PFSK-1 (cell line): ENCODE data around the gene SMG6.

Source experiments
- FOXP2 ChIP-seq: optimal IDR thresholded peaks from 2 replicates; pipeline ENCODE3; 2011; ENCODE audit warnings: borderline replicate concordance, control low read depth, inconsistent platforms; ENCODE audit not compliant: insufficient read depth; ENCODE audit errors: extremely low read length, extremely low read depth
- POLR2AphosphoS5 ChIP-seq: IDR thresholded peaks from 2 replicates; pipeline ENCODE4 v1.6.1; 2012; ENCODE audit warnings: low read depth, mild to moderate bottlenecking, control low read depth, low read length, moderate library complexity
- SIN3A ChIP-seq: IDR thresholded peaks from 2 replicates; pipeline ENCODE4 v1.6.1; 2012; ENCODE audit warnings: mild to moderate bottlenecking, low read length, moderate library complexity, borderline replicate concordance; ENCODE audit not compliant: insufficient read depth
- TAF1 ChIP-seq: IDR thresholded peaks from 2 replicates; pipeline ENCODE4 v1.6.1; 2012; ENCODE audit warnings: low read length, control low read depth, borderline replicate concordance; ENCODE audit not compliant: insufficient read depth
- TF ChIP-seq, protein P1 (sequence below), 2 experiments: IDR thresholded peaks; 2 replicates each; pipeline versions ENCODE4 v1.6.1 to v1.8.0; 2011 to 2012; ENCODE audit warnings: low read depth in 2 of 2, low read length in 2 of 2, control low read depth in 1 of 2, inconsistent platforms in 1 of 2, mild to moderate bottlenecking in 1 of 2, moderate library complexity in 1 of 2; ENCODE audit not compliant: insufficient read depth in 1 of 2

SMG6 gene

DNA sequence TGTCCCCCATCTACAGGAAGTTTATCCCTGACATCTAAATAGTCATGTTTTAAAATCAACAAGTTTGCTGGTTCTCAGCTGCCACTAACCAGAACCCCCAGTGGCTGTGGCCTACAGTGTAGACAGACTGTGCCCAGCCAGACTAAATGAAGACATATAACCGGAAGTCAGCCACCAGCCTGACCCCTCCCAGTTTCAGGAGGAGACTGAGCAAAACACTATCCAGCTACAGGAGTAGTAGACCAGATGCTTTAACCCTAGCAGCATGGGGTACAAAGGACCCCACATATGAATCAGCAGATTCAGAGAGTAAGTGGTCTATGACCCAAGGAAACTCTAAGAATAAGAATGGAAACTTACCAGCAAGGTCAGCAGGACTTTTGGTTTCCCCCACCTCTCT is 165.3 kb downstream of the SMG6 start:
- TF ChIP-seq FOXP2 (no peak), TAF1 (no peak), POLR2AphosphoS5 (no peak), SIN3A (no peak)
- TF ChIP-seq, protein P1, sequence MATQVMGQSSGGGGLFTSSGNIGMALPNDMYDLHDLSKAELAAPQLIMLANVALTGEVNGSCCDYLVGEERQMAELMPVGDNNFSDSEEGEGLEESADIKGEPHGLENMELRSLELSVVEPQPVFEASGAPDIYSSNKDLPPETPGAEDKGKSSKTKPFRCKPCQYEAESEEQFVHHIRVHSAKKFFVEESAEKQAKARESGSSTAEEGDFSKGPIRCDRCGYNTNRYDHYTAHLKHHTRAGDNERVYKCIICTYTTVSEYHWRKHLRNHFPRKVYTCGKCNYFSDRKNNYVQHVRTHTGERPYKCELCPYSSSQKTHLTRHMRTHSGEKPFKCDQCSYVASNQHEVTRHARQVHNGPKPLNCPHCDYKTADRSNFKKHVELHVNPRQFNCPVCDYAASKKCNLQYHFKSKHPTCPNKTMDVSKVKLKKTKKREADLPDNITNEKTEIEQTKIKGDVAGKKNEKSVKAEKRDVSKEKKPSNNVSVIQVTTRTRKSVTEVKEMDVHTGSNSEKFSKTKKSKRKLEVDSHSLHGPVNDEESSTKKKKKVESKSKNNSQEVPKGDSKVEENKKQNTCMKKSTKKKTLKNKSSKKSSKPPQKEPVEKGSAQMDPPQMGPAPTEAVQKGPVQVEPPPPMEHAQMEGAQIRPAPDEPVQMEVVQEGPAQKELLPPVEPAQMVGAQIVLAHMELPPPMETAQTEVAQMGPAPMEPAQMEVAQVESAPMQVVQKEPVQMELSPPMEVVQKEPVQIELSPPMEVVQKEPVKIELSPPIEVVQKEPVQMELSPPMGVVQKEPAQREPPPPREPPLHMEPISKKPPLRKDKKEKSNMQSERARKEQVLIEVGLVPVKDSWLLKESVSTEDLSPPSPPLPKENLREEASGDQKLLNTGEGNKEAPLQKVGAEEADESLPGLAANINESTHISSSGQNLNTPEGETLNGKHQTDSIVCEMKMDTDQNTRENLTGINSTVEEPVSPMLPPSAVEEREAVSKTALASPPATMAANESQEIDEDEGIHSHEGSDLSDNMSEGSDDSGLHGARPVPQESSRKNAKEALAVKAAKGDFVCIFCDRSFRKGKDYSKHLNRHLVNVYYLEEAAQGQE (IDR thresholded peaks at IDR 0.05; ENCODE audit: insufficient read depth in 1 of 2, low read depth in 2 of 2, low read length in 2 of 2), result no peak

DNA sequence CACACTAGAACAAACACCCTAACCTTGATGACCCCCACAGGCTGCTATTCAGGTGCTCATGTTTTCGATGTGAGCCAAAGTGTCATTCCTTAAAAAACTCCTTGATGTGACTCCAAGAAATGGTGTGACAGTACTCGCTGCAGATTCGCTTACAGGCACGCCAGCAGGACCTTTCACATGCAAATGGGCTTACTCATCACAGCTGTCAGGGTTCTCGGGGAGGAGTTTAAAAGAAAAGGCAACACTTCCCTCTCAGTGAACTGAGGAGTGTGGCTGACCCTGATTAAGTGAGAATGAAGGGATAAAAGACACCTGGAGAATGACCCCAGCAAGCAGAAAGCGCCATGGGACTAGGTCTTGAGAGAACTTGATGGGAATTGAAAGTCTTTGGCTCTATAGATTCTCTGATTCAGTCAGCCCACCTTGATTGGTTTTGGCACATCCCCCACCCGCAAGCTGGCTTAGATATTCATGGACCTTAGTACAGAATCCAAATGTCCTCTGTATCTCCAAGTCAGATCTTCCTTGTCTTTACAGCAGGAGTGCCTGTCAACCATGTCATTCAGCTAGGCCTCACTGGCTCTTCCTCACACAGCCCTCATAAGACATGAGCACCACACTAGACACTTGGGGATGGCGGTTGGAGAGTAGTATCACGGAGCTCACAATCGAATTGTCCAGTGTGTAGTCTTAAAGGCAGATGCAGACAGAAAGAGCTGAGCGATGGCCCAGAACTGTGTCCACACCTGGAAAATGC is 166.1 kb downstream of the SMG6 start:
- TF ChIP-seq SIN3A (peak; percentile 82; the same call in 1 of the 2 replicates), TAF1 (no peak)

DNA sequence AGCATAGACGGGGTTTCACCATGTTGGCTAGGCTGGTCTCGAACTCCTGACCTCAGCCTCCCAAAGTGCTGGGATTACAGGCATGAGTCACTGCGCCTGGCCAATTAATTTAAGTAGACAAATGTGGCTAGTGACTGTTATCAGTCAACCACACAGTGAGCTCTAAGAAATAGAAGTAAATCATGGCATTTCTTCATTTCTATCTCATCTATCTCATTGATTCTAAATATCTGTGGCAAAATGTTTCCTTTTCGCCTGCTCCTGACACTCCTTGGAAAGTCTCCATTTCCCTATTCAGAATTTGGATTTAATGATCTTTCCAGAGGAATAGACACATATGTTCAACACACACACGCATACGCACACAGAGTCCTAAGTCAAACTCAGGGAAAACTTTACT is 167.3 kb downstream of the SMG6 start:
- no peak for TF ChIP-seq POLR2AphosphoS5
- TF ChIP-seq TAF1, result no peak
- TF ChIP-seq FOXP2, result no peak
- TF ChIP-seq SIN3A, result no peak
- TF ChIP-seq, protein P1 (IDR thresholded peaks at IDR 0.05; ENCODE audit: insufficient read depth in 1 of 2, low read depth in 2 of 2, low read length in 2 of 2), result no peak

DNA sequence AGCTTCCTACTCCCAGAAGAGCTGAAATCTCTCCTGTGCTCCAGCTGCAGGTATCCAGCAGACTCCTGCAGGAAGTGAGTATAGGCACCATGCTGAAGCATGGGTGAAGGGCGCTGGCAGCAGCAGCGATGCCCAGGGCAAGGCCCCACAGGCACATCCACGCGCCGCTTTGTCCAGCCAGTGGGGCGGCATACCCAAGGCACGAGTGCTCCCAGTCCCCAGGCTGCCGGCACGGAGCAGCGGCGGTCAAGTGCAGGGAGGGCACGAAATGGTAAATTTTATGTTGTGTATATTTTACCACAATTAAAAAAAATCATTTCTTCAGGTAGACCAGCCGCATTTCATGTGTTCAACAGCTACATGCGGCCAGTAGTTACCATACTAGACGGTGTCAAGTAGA is 175.6 kb downstream of the SMG6 start:
- TF ChIP-seq TAF1 (no peak), SIN3A (no peak), POLR2AphosphoS5 (no peak), FOXP2 (no peak)
- TF ChIP-seq, protein P1 (IDR thresholded peaks at IDR 0.05; ENCODE audit: insufficient read depth in 1 of 2, low read depth in 2 of 2, low read length in 2 of 2), result no peak

DNA sequence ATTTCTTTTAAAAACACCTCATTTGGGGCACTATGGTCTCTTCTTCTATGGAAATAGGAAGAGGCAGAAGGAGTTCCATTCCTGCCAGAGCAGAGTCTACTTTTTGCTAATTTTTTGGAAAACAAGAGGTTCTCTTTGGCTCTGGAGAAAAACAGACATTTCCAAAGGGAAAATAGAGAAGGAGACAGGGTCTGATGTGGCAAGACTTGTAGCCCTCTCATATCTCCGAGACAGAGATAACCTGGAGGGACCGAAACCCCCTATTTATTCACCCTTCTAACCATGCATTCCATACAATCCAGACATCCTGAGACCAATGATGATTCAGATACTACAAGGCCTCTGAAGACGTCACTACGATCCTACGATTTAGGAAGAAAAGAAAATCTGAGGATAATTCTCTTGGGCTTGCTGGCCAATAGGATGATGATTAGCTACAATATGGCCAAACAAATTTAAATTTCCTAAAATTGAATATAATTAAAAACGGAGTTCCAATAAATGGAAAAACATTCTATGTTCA is 178.5 kb downstream of the SMG6 start:
- no peak for TF ChIP-seq SIN3A
- TF ChIP-seq TAF1, result no peak
- no peak for TF ChIP-seq POLR2AphosphoS5
- TF ChIP-seq, protein P1 (IDR thresholded peaks at IDR 0.05; ENCODE audit: insufficient read depth in 1 of 2, low read depth in 2 of 2, low read length in 2 of 2), result no peak
- TF ChIP-seq FOXP2, result no peak
